ENCODE measurements around the gene LRRC31.

The LRRC31 gene

GRCh38 chr3:169812332-169813235 lies 57.2 kb downstream of the LRRC31 start, which contains the start of the genes LRRC34 and LRRIQ4:
Gene LRRC34 (minus strand): TSS chr3:169812904. CDS start chr3:169812548, 356 bp downstream.
Gene LRRIQ4 (plus strand): TSS chr3:169812870. CDS start chr3:169821922, 9,052 bp downstream.
- peak; percentile 27 to 70 (median 51) for DNase-seq

DNA sequence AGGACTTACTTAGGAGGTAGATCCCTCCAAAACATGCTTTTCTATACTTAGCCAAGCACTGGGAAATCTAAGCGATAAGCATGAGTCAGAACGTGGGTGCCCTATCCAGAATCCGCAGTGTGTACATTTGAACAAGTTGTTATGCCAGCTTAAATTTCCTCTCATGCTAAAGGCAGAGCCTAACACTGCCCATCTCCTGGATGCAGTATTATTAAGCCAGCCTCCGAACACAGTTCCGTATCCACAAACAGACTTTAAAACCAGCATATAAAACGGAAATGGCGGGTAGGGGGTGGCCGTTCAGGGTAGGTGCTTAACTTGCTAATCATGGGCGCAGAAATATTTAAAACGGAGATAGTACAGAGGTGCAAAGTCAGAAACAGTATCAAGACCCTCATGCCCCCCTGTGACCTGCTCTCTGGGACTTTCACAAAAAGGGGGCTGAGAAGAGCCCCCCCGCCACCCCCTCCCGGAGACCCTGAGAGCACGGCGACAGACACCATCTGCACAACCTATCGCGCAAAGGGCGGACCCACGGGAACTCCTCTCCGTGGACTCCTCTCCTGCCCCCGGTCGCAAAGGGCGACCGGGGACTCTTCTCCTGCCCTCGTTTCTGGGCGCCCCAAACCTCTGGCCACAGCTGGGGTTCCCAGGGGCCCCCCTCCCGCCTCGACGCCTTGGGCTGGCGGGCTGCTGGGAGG lies 58.0 kb downstream of the LRRC31 start:
- DNase-seq = peak in 4 of 6 experiments; percentile 6 to 41 (median 18)

DNA sequence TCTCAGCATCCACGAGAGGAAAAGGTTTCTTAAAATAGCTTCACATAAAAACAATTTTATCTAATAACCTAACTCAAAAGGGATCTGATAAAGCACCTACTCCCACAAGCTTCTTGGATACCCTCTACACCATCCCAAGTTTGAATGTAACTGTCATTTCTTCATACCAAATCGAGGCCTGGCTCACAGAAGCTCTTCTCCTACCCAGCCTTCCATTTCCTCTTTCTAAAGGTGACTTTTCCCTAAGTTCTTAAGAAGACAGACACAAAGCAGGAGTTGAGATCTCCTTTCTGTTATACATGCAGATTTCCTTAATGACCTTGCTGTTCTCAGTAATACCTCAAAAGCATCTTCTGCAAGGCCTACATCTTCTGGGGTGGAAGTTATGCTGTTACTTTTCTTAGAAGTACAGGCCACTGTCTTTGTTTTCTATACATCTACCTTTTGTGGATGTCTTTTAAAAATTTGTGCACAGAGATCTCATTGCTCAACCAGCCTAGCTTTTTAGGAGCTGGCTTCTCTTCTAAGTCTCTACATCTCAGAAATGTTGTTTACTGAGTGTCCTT lies 60.4 kb downstream of the LRRC31 start:
- peak in 1 of 6 experiments; percentile 1 for DNase-seq

DNA sequence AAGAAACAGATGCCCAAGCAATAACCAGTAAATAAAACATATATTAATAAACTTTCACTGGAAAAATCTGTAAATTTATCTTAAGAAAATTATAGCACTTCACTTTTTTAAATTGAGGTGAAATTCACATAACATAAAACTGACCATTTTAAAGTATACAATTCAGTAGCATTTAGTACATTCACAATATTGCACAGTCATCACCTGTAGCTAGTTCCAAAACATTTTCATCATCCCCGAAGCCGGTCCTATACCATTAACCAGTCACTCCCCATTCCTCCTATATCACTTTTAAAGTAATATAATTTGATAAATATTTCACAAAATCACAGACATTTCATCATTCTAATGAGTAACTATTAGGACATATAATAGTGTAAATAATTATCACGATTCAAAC lies 65.1 kb downstream of the LRRC31 start:
- no peak for DNase-seq

- no peak for DNase-seq
Observed at GRCh38 chr3:169792359-169792758, 77.4 kb downstream of the LRRC31 start.

GRCh38 chr3:169790687-169791429 lies 78.9 kb downstream of the LRRC31 start:
- no peak for DNase-seq

GRCh38 chr3:169790219-169790618 lies 79.5 kb downstream of the LRRC31 start:
- DNase-seq = no peak
